GM18870 (cell line): ENCODE data around the gene LRRC1.

Experiments
- ATAC-seq: cut with Tn5 transposase; IDR thresholded peaks from one replicate; pipeline ENCODE4 v1.9.1; 2021; ENCODE audit warnings: moderate library complexity; ENCODE audit not compliant: unreplicated experiment

LRRC1 gene

GRCh38 chr6:53921639-53922038 is 126.8 kb downstream of the LRRC1 start:
- ATAC-seq, result no peak

DNA sequence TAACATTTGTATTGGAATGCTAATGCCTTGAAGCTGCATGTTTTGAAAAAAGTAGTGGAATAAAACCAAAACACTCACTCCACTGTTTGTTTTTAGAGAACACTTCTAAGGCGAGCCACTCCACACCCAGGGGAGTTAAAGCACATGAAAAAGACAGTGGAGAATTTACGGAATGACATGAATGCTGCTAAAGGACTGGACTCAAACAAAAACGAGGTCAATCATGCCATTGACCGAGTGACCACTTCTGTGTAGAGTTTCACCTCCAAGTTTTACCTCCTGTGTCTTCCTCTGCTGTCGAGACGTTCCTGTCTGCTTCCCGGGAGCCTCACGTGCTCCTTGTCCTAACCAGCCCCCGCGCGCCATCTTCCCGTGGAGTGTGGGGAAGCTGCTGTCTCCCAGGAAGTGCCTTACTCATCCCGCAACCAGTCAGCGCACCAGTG is 127.8 kb downstream of the LRRC1 start:
- no peak for ATAC-seq

DNA sequence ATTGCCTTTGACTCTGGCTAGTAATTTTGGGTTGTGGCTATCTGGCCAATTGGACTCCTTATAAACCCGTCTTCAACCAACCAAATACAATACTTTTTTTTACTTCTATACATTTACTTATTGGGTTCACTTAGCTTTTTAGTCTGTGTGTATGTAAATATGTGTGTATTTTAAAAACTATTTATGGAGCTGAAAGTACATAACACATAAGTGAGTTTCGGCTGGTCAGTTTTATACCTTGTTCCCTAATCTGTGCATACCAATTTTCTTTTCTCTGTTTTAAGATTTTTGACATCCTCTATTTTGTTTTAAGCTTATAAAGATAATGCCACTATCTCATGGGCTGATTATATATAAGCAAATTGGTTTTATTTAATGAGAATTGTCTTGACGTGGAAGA is 129.5 kb downstream of the LRRC1 start:
- ATAC-seq, result peak; percentile 60

GRCh38 chr6:53924821-53925422 is 130.1 kb downstream of the LRRC1 start:
- ATAC-seq, result no peak

DNA sequence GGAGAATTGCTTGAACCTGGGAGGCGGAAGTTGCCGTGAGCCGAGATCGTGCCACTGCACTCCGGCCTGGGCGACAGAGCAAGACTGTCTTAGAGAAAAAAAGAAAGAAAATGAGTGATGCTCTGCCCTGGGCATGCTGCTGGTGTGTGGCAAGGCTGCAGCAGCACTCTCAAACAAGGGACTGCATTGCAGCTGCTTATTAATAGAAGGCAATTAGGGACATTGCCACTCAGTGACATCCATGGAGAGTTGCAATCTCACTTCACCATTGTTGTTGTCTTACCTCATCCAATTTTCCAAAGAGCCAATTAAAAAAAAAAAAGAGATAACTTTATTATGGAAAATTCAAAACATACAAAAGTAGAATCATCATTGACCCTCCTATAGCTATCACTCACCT is 131.1 kb downstream of the LRRC1 start:
- no peak for ATAC-seq

GRCh38 chr6:53926505-53926904 is 131.7 kb downstream of the LRRC1 start:
- ATAC-seq, result no peak

DNA sequence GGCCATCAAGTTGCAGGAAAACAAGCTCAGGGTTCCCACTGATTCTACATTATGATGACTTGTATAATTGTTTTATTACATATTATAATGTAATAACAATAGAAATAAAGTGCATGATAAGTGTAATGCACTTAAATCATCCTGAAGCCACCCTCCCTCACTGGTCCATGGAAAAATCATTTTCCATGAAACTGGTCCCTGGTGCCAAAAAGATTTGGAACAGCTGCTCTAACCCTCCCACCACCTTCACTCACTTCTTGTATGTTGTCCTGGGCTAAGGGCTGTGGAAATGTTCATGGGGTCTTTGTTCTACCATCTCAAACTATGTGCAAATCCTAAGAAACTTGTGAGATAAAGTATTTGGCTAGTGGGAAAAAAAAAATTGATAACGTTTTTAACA is 133.8 kb downstream of the LRRC1 start:
- no peak for ATAC-seq

DNA sequence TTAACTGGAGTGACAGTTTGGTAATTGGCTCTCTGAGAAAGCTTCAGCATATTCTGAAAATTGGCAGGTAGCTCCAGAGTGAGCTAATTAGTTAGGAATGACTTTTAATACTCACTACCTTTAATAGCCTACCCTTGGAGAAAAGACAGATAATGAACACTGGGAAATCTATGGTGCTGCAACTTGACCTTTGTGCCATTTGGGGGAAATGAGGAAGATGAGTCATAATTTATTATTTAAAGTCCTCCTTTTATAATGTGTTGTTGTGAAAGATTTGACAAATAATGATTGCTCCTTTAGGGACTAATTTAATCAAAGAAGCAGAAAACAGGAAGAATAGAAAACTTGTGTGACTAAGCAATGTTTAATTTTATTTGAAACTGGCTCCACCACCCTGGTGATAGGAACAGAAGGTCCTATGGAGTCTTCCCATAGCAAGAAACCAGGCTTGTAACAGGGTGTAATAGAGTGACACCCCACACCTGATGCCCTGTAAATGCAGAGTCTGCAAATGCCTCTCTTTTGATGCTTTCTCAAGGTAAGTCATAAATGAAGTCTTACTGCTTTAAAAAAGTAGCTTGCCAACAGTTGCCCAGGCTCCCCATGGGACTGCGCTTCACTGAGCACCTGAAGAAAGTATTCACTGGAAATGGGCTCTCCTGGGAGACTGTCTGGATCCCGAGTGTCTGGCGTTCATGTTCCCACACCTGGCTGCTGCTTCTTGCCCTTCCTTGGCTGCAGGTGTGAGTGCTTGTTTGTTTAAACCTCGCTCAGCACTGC is 134.4 kb downstream of the LRRC1 start:
- no peak for ATAC-seq

- ATAC-seq, result no peak
These were observed 135.0 kb downstream of the LRRC1 start for GRCh38 chr6:53929821-53930120.

- peak; percentile 43 for ATAC-seq
These were observed 135.5 kb downstream of the LRRC1 start for GRCh38 chr6:53930330-53930729.

GRCh38 chr6:53931086-53931485 is 136.3 kb downstream of the LRRC1 start:
- no peak for ATAC-seq

DNA sequence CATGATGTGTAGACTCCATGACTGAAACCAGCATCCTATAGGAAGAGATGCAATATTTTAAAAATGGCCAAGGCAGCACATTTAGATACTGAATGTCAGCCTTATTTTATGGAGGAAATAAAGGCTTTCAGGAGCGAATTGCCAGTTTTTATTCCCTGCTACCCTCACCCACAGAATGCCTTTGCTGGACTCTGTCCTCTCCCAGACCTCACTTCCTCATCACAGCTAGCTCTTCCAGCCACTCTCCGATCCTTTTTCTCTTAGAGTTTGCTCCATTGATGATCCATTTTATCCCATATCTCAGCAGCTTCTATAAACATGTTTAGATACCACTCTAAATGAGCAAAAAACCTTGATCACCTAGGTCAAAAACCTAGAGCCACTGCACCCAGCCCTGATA is 137.7 kb downstream of the LRRC1 start:
- no peak for ATAC-seq

GRCh38 chr6:53934023-53934422 is 139.2 kb downstream of the LRRC1 start:
- ATAC-seq, result no peak

DNA sequence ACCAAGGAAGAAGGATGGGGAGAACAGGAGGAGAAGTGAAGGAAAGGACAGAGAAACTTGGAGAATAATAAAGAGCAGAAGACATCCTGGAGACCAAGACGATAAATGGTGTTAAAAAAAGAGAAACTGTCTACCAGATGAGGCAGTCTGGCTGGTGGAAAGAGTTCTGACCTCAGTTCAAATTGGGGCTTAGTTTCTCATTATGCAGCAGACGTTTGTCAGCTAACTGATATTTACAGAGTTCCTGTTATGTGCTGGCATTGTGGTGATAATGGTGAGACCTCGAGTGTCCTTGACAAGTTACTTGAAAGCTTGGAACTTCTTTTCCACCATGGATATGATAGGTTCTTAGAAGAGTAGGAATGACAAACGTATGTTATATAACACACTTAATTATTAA is 142.7 kb downstream of the LRRC1 start:
- ATAC-seq, result peak; percentile 52

DNA sequence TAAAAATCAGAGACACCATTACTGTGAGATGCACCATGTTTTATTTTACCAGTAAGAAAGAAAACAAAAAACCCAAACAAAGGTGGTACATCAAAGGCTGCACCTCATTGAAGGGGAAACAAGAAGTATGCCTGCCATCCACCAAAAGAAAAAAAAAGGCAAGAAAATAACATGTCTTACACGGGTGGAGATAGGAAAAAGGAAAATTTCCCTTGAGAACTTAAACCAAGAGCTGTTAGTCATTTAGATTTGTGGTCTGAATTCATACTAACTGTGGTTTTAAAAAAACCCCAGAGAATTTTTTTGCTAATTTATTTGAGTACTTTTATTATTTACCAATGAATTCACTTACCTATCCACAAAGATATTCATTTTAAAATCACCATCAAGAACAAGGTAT is 144.0 kb downstream of the LRRC1 start:
- ATAC-seq, result peak; percentile 54

- ATAC-seq, result no peak
These were observed 145.0 kb downstream of the LRRC1 start for GRCh38 chr6:53939830-53940229.

GRCh38 chr6:53943395-53943794 is 148.6 kb downstream of the LRRC1 start:
- no peak for ATAC-seq

- ATAC-seq, result no peak
These were observed 149.3 kb downstream of the LRRC1 start for GRCh38 chr6:53944091-53944490.

DNA sequence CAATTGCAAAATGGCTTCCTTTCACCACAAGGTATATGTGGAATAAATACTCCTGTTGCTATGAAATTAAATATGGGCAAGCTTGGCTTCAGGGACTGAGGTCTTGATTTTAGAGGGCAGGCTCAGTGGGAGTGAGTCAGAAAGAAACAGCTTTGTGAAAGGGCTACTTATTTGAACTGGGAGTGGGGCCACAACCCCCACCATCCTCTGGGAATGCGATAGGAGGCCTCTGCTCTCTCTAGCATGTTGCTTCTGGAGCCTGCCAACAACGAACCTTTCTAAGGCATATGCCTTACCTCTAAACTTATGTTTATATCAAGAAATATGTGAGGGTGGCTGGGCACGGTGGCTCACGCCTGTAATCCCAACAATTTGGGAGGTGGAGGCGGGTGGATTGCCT is 149.7 kb downstream of the LRRC1 start:
- ATAC-seq, result no peak

DNA sequence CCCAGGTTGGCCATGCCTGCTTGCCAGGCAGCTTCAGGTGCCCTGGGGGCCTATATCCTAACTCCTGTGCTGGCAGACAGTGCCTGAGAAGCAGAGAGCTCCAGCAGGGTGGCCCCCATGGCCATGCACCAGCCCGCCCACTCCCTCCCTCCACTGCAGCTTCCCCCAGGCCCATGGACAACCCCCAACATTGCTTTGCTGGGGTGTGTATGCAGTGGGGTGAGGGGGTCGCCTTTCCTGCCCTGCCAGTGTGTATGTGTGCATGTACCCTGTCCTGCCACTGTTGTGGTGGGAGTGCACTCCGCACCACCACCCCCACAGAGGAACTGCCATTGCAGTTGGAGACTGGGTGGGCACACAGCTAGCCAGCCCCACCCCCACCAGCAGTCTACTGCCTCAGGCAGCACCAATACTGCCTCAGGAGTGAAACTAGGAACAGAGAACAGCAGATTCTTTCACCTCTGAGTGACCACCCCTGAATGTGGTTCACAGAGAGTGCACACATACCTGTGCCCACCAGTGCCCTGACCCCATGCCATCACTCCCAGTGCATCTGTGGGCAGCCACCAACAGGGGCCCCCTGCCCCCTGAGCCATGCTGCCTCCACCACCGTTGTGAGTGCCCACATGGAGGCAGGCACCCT is 151.1 kb downstream of the LRRC1 start:
- no peak for ATAC-seq

DNA sequence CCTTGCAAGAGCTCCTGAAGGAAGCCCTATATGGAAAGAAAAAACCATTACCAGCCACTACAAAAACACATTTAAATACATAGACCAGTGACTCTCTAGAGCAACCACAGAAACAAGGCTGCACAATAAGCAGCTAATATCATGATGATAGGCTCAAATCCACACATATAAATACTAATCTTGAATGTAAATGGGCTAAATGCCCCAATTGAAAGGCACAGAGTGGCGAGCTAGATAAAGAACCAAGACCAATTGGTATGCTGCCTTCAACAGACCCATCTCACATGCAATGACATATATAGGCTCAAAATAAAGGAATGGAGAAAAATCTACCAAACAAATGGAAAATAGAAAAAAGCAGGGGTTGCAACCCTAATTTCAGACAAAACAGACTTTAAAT is 153.0 kb downstream of the LRRC1 start:
- ATAC-seq, result no peak

DNA sequence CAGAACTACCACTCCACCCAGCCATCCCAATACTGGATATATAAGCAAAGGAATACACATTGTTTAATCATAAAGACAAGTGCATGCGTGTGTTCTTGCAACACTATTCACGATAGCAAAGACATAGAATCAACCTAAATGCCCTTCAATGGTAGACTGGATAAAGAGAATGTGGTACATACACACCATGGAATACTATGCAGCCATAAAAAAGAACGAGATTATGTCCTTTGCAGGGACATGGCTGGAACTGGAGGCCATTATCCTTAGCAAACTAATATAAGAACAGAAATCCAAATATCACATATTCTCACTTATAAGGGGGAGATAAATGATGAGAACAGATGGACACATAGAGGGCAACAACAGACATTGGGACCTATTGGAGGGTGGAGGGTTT is 156.6 kb downstream of the LRRC1 start:
- ATAC-seq, result no peak
